Eye (tissue), 1 donor: Measurements from ENCODE around the gene HSD17B7.
"Not testable (repeated sequence)": the region's sequence is repeated elsewhere in the genome, so short reads cannot be mapped to it uniquely, and the experiment has no call there.

Source experiments
- DNase-seq: peaks from one replicate; pipeline ENCODE4 v3.0.0-alpha.2; 2015

HSD17B7 gene

DNA sequence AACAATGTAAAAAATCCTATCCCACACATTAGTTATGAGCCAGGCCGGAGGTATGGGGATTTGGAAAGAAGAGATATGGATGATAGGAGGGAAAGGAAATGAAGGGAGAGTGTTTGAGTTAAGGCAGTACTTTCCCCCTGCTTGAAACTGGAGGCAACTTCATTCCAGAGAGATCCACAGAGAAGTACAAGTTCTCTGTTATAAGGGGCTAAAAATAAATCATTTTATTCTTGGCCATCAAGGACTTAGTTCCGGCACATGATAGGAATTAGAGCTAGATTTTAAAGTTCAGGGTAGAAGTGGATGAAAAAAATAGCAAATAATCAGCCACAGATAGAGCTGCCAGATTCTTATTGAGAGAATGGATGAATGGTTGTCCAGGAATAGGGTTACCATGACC, 27.6 kb downstream of the HSD17B7 start:
- not testable (repeated sequence) for DNase-seq

- not testable (repeated sequence) for DNase-seq
Observed at GRCh38 chr1:162818666-162819065, 28.2 kb downstream of the HSD17B7 start.

- peak; percentile 49 for DNase-seq
Observed at GRCh38 chr1:162822391-162823200, 32.1 kb downstream of the HSD17B7 start.

DNA sequence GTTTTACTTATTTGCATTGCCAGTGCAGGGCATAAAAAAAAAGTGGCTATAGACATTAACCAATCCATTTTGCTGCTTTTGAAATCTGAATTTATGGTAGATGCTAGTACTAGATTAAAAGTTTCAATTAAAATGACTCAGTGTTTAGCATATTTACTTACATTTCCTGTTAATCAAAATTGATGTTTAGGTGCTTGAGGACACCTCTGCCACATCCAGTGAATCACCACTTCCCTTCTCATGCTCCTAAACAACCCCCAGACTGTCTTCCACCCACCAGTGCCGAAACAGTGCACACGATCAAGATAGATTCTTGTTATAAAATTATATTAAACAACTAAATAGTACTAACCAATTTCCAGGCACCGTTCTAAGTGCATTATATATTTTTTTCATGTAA, 32.7 kb downstream of the HSD17B7 start:
- DNase-seq: no peak

GRCh38 chr1:162823771-162824525, 33.4 kb downstream of the HSD17B7 start:
- DNase-seq: no peak

DNA sequence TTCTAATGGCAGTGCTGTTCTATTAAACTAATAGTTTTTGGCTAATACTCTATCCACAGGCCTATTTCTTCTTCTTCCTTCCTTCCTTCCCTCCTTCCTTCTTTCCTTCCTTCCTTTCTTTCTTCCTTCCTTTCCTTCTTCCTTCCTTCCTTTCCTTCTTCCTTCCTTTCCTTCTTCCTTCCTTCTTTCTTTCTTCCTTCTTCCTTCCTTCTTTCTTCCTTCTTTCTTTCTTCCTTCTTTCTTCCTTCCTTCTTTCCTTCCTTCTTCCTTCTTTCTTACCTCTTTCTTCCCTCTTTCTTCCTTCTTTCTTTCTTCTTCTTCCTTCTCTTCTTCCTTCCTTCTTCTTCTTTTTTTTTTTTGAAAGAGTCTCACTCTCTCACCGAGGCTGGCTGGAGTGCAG, 38.8 kb downstream of the HSD17B7 start:
- DNase-seq: no peak

- DNase-seq: no peak
Observed at GRCh38 chr1:162832470-162832869, 42.0 kb downstream of the HSD17B7 start.

DNA sequence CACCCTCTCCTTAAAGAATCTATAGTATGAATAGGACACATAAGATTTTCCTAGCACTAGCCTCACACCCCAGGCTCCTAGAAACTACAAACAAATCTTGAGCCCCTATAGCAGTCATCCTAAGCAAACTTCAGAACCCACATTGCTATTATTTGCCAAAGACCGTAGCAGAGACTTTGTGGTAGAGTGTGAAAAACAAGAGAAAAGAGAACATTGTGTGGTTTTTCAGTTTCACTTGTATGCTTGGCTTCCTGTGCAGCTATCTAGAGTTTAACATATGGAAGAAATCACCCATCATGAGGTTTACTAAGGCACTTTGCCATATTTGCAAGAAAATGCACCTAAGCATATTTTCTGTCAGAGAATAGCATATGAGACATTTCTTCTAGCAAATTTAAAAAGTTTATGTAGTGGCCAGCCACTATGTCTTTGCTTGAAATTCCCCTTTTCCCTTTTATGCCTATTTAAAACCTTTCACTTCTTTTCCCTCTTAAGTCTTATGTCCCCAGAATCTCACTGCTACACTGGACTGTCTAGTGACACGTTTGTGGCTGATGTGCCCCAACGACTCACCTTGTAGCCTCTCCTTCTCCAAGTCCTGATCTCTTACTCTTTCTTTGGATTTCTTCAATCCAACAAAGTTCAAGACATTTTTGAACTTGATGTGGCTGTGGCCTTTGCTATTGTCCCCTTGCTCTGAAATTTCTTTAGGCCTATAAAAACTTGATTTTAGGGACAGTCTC, 44.8 kb downstream of the HSD17B7 start:
- no peak for DNase-seq

- DNase-seq: no peak
Observed at GRCh38 chr1:162838863-162839262, 48.4 kb downstream of the HSD17B7 start.

DNA sequence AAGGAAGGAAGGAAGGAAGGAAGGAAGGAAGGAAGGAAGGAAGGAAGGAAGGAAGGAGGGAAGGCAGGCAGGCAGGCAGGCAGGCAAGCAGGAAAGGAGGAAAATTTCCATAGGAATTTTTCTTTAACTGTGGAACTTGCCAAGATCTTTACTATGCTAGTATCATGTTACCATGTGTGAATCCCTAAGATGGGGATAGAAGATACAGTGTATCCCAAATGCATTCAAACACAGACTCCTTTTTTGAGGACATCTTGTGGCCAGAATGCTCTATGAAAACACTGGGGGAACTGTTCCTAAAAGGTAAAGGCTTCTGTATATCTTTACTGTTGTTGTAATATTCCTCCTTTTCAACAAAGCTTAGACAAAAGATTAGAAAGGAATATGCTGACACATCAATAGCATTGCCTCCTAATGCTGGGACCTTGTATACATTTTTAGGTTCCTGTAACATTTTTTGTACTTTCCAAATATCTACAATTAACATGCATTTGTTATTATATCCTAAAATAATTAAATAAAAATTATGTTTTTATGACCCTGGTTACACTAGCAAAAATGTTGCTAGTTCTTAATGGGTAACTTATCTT, 49.8 kb downstream of the HSD17B7 start:
- no peak for DNase-seq

DNA sequence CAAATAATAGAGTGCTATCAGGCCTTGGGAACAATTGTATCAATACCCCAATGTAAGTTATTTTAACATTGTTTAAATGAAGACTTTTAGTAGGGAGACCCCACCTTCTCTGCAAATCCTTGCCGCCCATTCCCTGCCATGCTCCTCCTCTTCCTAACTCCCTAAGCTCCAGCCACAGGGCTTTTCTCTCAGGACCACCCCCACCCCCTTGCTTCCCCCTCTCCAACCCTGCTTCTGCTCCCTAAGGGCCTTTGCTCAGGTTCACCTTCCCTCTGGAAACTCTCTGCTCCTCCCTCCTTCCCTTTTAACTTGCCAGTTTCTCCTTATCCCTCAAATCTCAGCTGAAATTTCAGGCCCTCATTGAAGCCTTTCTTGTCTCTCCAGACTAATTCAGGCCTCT, 53.7 kb downstream of the HSD17B7 start:
- DNase-seq: no peak

DNA sequence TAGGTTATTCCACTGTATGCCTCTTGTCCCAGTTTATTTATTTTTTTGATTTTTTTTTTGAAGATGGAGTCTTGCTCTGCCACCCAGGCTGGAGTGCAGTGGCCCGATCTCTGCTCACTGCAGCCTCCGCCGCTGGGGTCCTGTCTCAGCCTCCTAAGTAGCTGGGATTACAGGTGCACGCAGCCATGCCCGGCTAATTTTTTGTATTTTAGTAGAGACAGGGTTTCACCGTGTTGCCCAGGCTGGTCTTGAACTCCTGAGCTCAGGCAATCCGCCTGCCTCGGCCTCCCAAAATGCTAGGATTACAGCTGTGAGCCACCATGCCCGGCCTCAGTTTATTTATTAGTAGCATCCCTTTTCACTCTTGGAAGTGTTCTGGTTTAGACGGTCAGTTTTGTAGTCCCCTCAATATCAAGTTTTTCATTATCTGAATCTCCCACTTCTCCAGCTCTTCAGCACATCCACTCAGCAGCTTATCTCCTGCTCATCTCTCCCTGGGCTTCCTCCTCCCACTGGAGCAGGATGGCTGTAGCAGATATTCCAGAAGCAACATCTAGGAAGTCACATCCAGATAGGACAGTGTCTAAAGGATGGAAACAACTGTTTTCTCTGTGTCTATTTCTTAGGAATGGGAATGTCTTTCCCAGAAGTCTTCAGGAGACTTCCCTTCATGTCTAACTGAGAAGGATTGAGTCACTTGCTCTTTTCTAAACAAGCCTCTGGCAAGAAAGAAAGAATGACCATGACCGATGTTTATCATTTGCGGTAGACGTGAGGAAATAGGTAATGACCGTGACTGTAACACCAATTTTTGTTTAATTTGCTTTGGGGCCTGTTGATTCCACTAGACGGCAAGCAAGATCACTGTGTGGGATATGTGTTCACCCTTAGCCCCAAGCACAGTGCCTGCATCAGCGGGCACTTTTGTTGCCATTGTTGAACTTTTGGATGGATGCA, 56.0 kb downstream of the HSD17B7 start:
- DNase-seq: no peak

- peak; percentile 90 for DNase-seq
Observed at GRCh38 chr1:162847839-162848453, 57.4 kb downstream of the HSD17B7 start.

GRCh38 chr1:162849711-162850110, 59.2 kb downstream of the HSD17B7 start:
- DNase-seq: no peak

DNA sequence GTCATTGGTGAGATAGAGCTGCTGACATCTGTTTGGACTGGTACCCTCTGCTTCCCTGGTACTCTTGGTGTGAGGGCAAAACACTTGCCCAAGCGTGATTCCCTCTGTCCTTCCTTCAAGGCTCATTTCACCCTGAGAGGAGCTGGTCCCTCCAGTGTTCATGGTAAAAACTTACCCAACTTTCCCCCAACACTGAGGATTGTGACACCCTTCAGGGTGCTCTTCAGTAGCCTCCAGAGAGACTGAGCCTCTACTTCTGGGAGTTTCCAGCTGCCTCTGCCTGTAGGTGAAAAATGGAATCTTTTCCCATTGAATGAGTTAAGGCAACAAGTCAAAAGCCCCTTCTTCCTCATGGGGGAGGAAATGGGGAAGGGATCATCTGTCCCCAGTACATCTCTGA, 60.8 kb downstream of the HSD17B7 start:
- no peak for DNase-seq

GRCh38 chr1:162854245-162854882, 63.9 kb downstream of the HSD17B7 start:
- DNase-seq: peak; percentile 78

GRCh38 chr1:162855461-162856150, 65.1 kb downstream of the HSD17B7 start:
- DNase-seq: no peak

- DNase-seq: no peak
Observed at GRCh38 chr1:162856260-162856659, 65.8 kb downstream of the HSD17B7 start.

DNA sequence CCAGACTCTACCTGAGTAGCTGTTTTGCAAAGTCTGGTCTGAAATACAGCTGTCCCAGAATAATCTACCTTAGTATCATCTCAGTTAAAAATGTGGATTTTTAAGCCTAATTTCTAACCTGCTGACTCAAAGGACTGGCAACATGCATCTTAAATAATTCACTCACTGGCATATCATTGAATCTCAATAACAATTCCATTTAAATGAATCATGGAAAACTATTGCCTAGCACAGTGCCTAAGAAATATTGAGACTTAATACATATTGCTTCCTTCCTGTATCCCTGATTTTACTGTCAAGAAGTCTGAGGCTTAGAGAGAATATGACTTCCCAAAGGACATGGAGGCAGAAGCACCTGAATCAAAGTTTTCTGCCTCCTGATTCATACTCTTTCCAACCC, 67.3 kb downstream of the HSD17B7 start:
- no peak for DNase-seq

DNA sequence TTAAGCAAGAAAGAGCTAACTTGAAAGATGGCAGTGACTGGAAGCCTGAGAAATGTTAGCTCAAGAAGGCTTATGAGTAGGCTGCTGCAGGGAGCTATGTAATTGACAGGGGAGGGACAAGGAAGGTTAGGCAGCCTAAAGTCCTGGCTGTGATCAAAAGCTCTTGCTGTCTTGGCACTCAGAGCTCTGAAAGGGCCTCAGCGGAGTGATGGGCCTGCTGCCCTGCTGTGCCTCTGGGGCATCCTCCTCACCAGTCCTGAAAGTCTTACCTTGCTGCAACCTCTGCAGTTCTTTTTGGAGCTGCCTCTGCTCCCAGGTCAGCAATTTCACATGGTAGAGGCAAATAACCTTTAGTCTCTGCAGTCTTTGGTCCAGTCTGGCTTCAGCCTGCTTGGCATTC, 68.7 kb downstream of the HSD17B7 start:
- no peak for DNase-seq
